ENCODE measurements around the gene DYNC2LI1. TPM values are rescaled to one million over a fixed set of nuclear protein-coding genes. Genes with fewer than 3 reads are reported as not detected.
A peak's percentile ranks its signal among the peaks of the same experiment; 100 is the strongest.

Gene DYNC2LI1
- polyA plus RNA-seq, 2 of the 4 experiments (the other 2 are of a cell fraction), result 22.2 to 44.3 TPM

DNA sequence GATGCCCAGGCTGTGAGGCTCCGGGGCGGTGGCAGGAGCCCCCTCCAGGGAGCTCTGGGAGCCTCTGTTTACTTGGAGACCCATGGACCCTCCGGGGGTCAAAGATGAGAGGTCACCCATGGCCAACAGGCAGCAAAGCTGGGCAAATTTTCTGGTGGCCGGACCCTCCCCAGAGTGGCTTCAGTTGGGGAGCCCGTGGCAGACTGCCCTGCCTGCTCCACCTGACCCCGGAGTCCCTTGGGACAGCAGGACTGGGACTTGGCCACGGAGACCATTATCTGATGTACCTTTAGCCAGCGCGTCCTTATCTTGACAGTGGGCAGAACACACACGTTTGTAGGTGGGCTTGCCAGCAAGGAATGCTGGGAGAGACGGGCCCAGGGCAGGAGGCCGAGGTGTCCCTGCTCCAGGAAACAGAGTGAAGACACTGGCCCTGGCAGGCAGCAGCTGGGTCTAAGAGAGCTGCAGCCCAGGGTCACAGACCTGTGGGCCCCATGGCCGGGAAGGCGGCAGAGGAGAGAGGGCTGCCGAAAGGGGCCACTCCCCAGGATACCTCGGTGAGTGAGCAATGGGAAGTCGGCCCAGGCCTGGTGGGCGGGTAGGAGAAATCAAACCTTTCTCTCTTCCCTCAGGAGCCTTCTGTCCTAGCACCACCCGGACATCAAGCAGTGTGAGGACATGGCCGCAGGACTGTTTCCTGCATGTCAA is 64.9 kb downstream of the DYNC2LI1 start, which contains the start of the genes ABCG5 and ABCG8:
ABCG5 (minus strand) TSS at position 280 of the 708 bp plus-strand sequence; CDS start at position 120, 160 bp downstream.
ABCG8 (plus strand) TSS at position 412 of the 708 bp plus-strand sequence; CDS start at position 495, 83 bp downstream.
- Histone ChIP-seq H3K9me3 (no peaks in the 10 kb centered on the region), H3K4me1 (no peaks in the 10 kb centered on the region), H3K4me2 (no peak within 1 kb of the TSS), H3K27ac (no peak within 1 kb of the TSS), H3K4me3 (no peak within 1 kb of the TSS)
- DNase-seq (ENCODE audit: low read depth in 1 of 2, low spot score in 1 of 2) (no peak), FAIRE-seq (no peak), ATAC-seq (peak in 1 of 2 experiments; percentile 12; a peak in 2 of 6 replicates)
- ChIA-PET POLR2A (no interaction called here), CTCF (interaction anchor here (0.6 to 1.7 kb wide), 2 partner anchors 12 to 42 kb away, joined by 3 read pairs; no protein-coding TSS in a partner anchor)
- WGBS (ENCODE audit: missing lambda C conversion rate), result 79% methylated on average over 18 of the region's 20 CpGs
- no peak for TF ChIP-seq HES2 (IDR thresholded peaks at IDR 0.05)
- no peak for TF ChIP-seq USF2 (IDR thresholded peaks at IDR 0.05)
- TF ChIP-seq EHF (CRISPR knock-in tag; IDR thresholded peaks at IDR 0.05), result no peak
- TF ChIP-seq, protein P1, sequence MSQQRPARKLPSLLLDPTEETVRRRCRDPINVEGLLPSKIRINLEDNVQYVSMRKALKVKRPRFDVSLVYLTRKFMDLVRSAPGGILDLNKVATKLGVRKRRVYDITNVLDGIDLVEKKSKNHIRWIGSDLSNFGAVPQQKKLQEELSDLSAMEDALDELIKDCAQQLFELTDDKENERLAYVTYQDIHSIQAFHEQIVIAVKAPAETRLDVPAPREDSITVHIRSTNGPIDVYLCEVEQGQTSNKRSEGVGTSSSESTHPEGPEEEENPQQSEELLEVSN (IDR thresholded peaks at IDR 0.05; ENCODE audit: borderline replicate concordance, low read depth), result no peak
- TF ChIP-seq POLR2A (IDR thresholded peaks at IDR 0.05; ENCODE audit: low read length), result no peak
- no peak for TF ChIP-seq BHLHE40 (IDR thresholded peaks at IDR 0.05; ENCODE audit: low read depth, low read length)
- TF ChIP-seq FOSB (CRISPR knock-in tag; IDR thresholded peaks at IDR 0.05), result no peak
- no peak for TF ChIP-seq HOXB13 (CRISPR knock-in tag; IDR thresholded peaks at IDR 0.05; ENCODE audit: low read depth)
- no peak for TF ChIP-seq ZC3H11A (IDR thresholded peaks at IDR 0.05)
- no peak for TF ChIP-seq FOSL2 (IDR thresholded peaks at IDR 0.05)
- TF ChIP-seq FOSL2 (CRISPR knock-in tag; IDR thresholded peaks at IDR 0.05), result no peak
- TF ChIP-seq JUN (IDR thresholded peaks at IDR 0.05), result no peak
- TF ChIP-seq RFX5 (IDR thresholded peaks at IDR 0.05), result no peak
- TF ChIP-seq MAFK (IDR thresholded peaks at IDR 0.05; ENCODE audit: partially characterized antibody), result no peak
- TF ChIP-seq CBX8 (IDR thresholded peaks at IDR 0.05), result no peak

- ChIA-PET POLR2A (no interaction called here), CTCF (interaction anchor here (1.3 to 1.7 kb wide), 3 partner anchors 10 to 235 kb away, joined by 3 read pairs; no protein-coding TSS in a partner anchor)
- Histone ChIP-seq H3K4me2 (no peak overlapping the region), H3K4me1 (no peaks in the 10 kb centered on the region), H3K4me3 (no peak overlapping the region), H3K27ac (no peak overlapping the region), H3K9me3 (no peaks in the 10 kb centered on the region)
- DNase-seq (ENCODE audit: low read depth in 1 of 2, low spot score in 1 of 2) (no peak), FAIRE-seq (no peak), ATAC-seq (no peak)
- WGBS (ENCODE audit: missing lambda C conversion rate), result 74% methylated on average over 14 of the region's 14 CpGs
- TF ChIP-seq CBX8 (IDR thresholded peaks at IDR 0.05) (no peak), JUNB (IDR thresholded peaks at IDR 0.05) (no peak), NPAS2 (CRISPR knock-in tag; IDR thresholded peaks at IDR 0.05; ENCODE audit: borderline replicate concordance) (no peak), ESRRA (IDR thresholded peaks at IDR 0.05; ENCODE audit: borderline replicate concordance, low read length) (no peak), HOXB5 (CRISPR knock-in tag; IDR thresholded peaks at IDR 0.05) (no peak), USF2 (IDR thresholded peaks at IDR 0.05) (no peak), ZSCAN20 (CRISPR knock-in tag; IDR thresholded peaks at IDR 0.05) (no peak), SMC3 (IDR thresholded peaks at IDR 0.05) (no peak), RCOR1 (IDR thresholded peaks at IDR 0.05; ENCODE audit: low read depth, low read length) (no peak), RARB (CRISPR knock-in tag; IDR thresholded peaks at IDR 0.05) (no peak), FOXS1 (CRISPR knock-in tag; IDR thresholded peaks at IDR 0.05) (no peak), NFE2L2 (conservative IDR thresholded peaks at IDR 0.05; ENCODE audit: low read length) (no peak), CEBPB (IDR thresholded peaks at IDR 0.05) (no peak), REST (IDR thresholded peaks at IDR 0.05) (no peak), POLR2A (IDR thresholded peaks at IDR 0.05; ENCODE audit: low read length) (no peak), ZNF302 (CRISPR knock-in tag; IDR thresholded peaks at IDR 0.05) (no peak), CHD4 (IDR thresholded peaks at IDR 0.05; ENCODE audit: borderline replicate concordance) (no peak)
- TF ChIP-seq, protein P2, sequence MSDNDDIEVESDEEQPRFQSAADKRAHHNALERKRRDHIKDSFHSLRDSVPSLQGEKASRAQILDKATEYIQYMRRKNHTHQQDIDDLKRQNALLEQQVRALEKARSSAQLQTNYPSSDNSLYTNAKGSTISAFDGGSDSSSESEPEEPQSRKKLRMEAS (IDR thresholded peaks at IDR 0.05), result no peak
Observed at GRCh38 chr2:43839776-43840564, 66.1 kb downstream of the DYNC2LI1 start.

All from A549 (cell line).